Neural cell (in vitro differentiated cells): ENCODE data around the gene MRPL23. TPM values are rescaled to one million over a fixed set of nuclear protein-coding genes. Genes with fewer than 3 reads are reported as not detected.

ENCODE experiments used
- H2AFZ ChIP-seq: fragments of 200-600, 300-800 bp; sonication (generic), shearing (Covaris generic); 2 replicates; pipeline ENCODE4 v1.6.0; 2014; ENCODE audit warnings: low read depth, mild to moderate bottlenecking, antibody characterized with exemption, low read length, moderate library complexity
- H3F3A ChIP-seq: fragments of 200-600 bp; shearing (Covaris generic); 2 replicates; pipeline ENCODE4 v1.6.1; 2016; ENCODE audit warnings: mild to moderate bottlenecking, moderate library complexity, mixed read lengths, antibody characterized with exemption, low read length; ENCODE audit not compliant: insufficient read depth, poor library complexity, severe bottlenecking
- H3K27ac ChIP-seq: fragments of 200-600, 300-800 bp; sonication (generic), shearing (Covaris generic); 2 replicates; pipeline ENCODE4 v1.5.1; 2014; ENCODE audit warnings: mild to moderate bottlenecking, low read length, moderate library complexity
- H3K27me3 ChIP-seq: fragments of 300-800, 200-600 bp; sonication (generic), shearing (Covaris generic); 2 replicates; pipeline ENCODE4 v1.6.0; 2014; ENCODE audit warnings: mild to moderate bottlenecking, low read depth, low read length, moderate library complexity; ENCODE audit not compliant: insufficient read depth
- H3K36me3 ChIP-seq: fragments of 300-800, 200-600 bp; sonication (generic), shearing (Covaris generic); 2 replicates; pipeline ENCODE4 v1.5.1; 2014; ENCODE audit warnings: mild to moderate bottlenecking, antibody characterized with exemption, low read length, moderate library complexity; ENCODE audit not compliant: insufficient read depth
- H3K4me2 ChIP-seq: fragments of 300-800, 200-600 bp; sonication (generic), shearing (Covaris generic); 2 replicates; pipeline ENCODE4 v1.6.0; 2014; ENCODE audit warnings: mild to moderate bottlenecking, low read length
- H3K4me3 ChIP-seq: fragments of 300-800, 200-600 bp; sonication (generic), shearing (Covaris generic); 2 replicates; pipeline ENCODE4 v1.5.1; 2014; ENCODE audit warnings: mild to moderate bottlenecking, low read length, moderate library complexity
- H3K79me2 ChIP-seq: fragments of 200-600 bp; shearing (Covaris generic); replicated peaks from 2 replicates; pipeline ENCODE4 v1.6.0; 2014; ENCODE audit warnings: mild to moderate bottlenecking, low read length, moderate library complexity; ENCODE audit not compliant: insufficient read depth
- H3K9ac ChIP-seq: fragments of 300-800, 200-600 bp; sonication (generic), shearing (Covaris generic); 2 replicates; pipeline ENCODE4 v1.6.1; 2016; ENCODE audit warnings: mild to moderate bottlenecking, low read length, mixed read lengths
- H3K9me2 ChIP-seq: fragments of 200-600 bp; shearing (Covaris generic); 2 replicates; pipeline ENCODE4 v1.6.1; 2016; ENCODE audit warnings: mild to moderate bottlenecking, low read length, mixed read lengths; ENCODE audit not compliant: insufficient read depth
- H3K9me3 ChIP-seq: fragments of 200-600, 300-800 bp; sonication (generic), shearing (Covaris generic); 2 replicates; pipeline ENCODE4 v1.6.1; 2016; ENCODE audit warnings: mild to moderate bottlenecking, mixed run types, low read length, moderate library complexity, mixed read lengths
- H4K20me1 ChIP-seq: fragments of 200-600 bp; shearing (Covaris generic); 2 replicates; pipeline ENCODE4 v1.6.1; 2016; ENCODE audit warnings: mild to moderate bottlenecking, mixed run types; ENCODE audit not compliant: insufficient read depth
- EP300 ChIP-seq: fragments of 450-650 bp; conservative IDR thresholded peaks from 2 replicates; pipeline ENCODE4 v1.6.1; 2014; ENCODE audit warnings: antibody characterized with exemption, mild to moderate bottlenecking, moderate library complexity; ENCODE audit not compliant: poor library complexity, severe bottlenecking
- EZH2 ChIP-seq: fragments of 200-600, 300-800 bp; shearing (Covaris generic), sonication (generic); IDR thresholded peaks from 2 replicates; pipeline ENCODE4 v1.6.1; 2014; ENCODE audit warnings: antibody characterized with exemption, low read length, borderline replicate concordance, mild to moderate bottlenecking; ENCODE audit not compliant: insufficient read depth, poor library complexity, severe bottlenecking
- MXI1 ChIP-seq: fragments of 450-650 bp; conservative IDR thresholded peaks from 2 replicates; pipeline ENCODE4 v1.6.1; 2014; ENCODE audit warnings: antibody characterized with exemption, mild to moderate bottlenecking; ENCODE audit not compliant: poor library complexity, severe bottlenecking
- POLR2AphosphoS5 ChIP-seq: IDR thresholded peaks from 2 replicates; pipeline ENCODE4 v1.6.1; 2012
- RAD21 ChIP-seq: fragments of 450-650 bp; conservative IDR thresholded peaks from 2 replicates; pipeline ENCODE4 v1.6.1; 2014; ENCODE audit warnings: antibody characterized with exemption, mild to moderate bottlenecking, moderate library complexity
- SMC3 ChIP-seq: fragments of 450-650 bp; conservative IDR thresholded peaks from 2 replicates; pipeline ENCODE4 v1.6.1; 2014; ENCODE audit warnings: antibody characterized with exemption, mild to moderate bottlenecking, moderate library complexity; ENCODE audit not compliant: poor library complexity
- TAF1 ChIP-seq: IDR thresholded peaks from 2 replicates; pipeline ENCODE4 v1.6.1; 2012; ENCODE audit warnings: low read depth
- polyA plus RNA-seq: library from polyadenylated mRNA; depleted of rRNA; stranded (reverse); fragments of >200 nt; gene quantifications from 2 replicates; pipeline ENCODE4 v1.2.3, GENCODE V29; 2014
- TF ChIP-seq, protein P1 (sequence below): fragments of 450-650 bp; IDR thresholded peaks from 2 replicates; pipeline ENCODE4 v1.5.1; 2014; ENCODE audit warnings: antibody characterized with exemption, mild to moderate bottlenecking, moderate library complexity; ENCODE audit not compliant: poor library complexity, severe bottlenecking
- TF ChIP-seq, protein P2 (sequence below): IDR thresholded peaks from 2 replicates; pipeline ENCODE4 v1.6.1; 2012; ENCODE audit warnings: borderline replicate concordance

MRPL23 gene
- polyA plus RNA-seq, 1 donor from 2014 or later: 154 TPM

DNA sequence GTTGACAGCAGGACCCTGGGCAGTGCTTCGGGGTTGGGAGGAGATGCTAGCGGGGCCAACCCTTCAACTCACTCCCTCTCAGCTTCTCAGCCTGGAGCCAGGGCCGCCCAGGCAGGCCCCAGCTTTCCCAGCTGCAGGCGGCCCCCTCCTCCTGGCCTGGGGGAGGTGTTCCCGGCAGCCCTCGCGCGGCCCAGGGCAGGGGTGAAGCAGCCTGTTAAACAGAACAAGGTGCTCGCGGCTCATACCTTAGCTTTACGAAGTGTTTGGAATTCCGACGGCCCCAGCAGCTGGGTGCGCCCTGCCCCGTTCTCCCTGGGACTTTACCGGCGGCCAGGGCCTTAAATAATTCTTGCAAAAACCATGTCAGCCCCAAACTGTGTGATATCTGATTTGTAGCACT, 17.2 kb downstream of the MRPL23 start:
- Histone ChIP-seq H3F3A (no peaks in the 10 kb centered on the region), H3K9me2 (no peaks in the 10 kb centered on the region), H2AFZ (no peak overlapping the region), H3K27ac (no peak overlapping the region), H3K9me3 (no peaks in the 10 kb centered on the region), H3K36me3 (no peaks in the 10 kb centered on the region), H3K27me3 (no peaks in the 10 kb centered on the region), H3K79me2 (no peaks in the 10 kb centered on the region), H3K4me3 (no peak overlapping the region), H4K20me1 (no peaks in the 10 kb centered on the region), H3K4me2 (no peak overlapping the region), H3K9ac (no peak overlapping the region)
- TF ChIP-seq EZH2: no peak
- TF ChIP-seq POLR2AphosphoS5: no peak
- no peak for TF ChIP-seq RAD21
- TF ChIP-seq, protein P1, sequence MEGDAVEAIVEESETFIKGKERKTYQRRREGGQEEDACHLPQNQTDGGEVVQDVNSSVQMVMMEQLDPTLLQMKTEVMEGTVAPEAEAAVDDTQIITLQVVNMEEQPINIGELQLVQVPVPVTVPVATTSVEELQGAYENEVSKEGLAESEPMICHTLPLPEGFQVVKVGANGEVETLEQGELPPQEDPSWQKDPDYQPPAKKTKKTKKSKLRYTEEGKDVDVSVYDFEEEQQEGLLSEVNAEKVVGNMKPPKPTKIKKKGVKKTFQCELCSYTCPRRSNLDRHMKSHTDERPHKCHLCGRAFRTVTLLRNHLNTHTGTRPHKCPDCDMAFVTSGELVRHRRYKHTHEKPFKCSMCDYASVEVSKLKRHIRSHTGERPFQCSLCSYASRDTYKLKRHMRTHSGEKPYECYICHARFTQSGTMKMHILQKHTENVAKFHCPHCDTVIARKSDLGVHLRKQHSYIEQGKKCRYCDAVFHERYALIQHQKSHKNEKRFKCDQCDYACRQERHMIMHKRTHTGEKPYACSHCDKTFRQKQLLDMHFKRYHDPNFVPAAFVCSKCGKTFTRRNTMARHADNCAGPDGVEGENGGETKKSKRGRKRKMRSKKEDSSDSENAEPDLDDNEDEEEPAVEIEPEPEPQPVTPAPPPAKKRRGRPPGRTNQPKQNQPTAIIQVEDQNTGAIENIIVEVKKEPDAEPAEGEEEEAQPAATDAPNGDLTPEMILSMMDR: no peak
- no peak for TF ChIP-seq MXI1
- TF ChIP-seq TAF1: no peak

DNA sequence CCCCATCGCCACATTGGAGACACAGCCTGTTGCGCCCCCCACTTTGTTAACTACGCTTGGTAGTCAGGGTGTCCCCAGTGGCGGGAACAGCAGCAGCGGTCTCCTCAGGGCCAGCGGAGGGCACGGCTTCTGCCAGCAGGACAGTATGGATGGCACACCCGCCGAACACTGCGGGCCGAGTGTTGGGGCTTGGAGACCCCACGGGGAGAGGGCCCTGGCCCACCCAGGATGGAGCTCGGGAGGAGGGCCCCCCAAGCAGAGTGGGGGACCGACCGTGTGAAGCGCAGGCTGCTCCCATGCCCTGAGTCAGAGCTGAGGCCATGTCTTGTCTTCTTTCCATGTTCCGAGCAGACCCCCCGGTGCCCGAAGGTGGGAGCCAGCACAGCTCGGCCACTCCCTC, 17.8 kb downstream of the MRPL23 start:
- no peaks in the 10 kb centered on the region for H3K79me2 ChIP-seq
- H3K9me3 ChIP-seq: no peaks in the 10 kb centered on the region
- H2AFZ ChIP-seq: no peak overlapping the region
- no peaks in the 10 kb centered on the region for H4K20me1 ChIP-seq
- H3K36me3 ChIP-seq: no peaks in the 10 kb centered on the region
- H3K9me2 ChIP-seq: no peaks in the 10 kb centered on the region
- H3K4me2 ChIP-seq: no peak overlapping the region
- H3K27ac ChIP-seq: no peak overlapping the region
- H3K9ac ChIP-seq: no peak overlapping the region
- no peak overlapping the region for H3K4me3 ChIP-seq
- H3F3A ChIP-seq: no peaks in the 10 kb centered on the region
- TF ChIP-seq MXI1 (no peak), RAD21 (no peak), EZH2 (no peak), POLR2AphosphoS5 (no peak), EP300 (no peak), TAF1 (no peak), SMC3 (no peak)
- TF ChIP-seq, protein P2, sequence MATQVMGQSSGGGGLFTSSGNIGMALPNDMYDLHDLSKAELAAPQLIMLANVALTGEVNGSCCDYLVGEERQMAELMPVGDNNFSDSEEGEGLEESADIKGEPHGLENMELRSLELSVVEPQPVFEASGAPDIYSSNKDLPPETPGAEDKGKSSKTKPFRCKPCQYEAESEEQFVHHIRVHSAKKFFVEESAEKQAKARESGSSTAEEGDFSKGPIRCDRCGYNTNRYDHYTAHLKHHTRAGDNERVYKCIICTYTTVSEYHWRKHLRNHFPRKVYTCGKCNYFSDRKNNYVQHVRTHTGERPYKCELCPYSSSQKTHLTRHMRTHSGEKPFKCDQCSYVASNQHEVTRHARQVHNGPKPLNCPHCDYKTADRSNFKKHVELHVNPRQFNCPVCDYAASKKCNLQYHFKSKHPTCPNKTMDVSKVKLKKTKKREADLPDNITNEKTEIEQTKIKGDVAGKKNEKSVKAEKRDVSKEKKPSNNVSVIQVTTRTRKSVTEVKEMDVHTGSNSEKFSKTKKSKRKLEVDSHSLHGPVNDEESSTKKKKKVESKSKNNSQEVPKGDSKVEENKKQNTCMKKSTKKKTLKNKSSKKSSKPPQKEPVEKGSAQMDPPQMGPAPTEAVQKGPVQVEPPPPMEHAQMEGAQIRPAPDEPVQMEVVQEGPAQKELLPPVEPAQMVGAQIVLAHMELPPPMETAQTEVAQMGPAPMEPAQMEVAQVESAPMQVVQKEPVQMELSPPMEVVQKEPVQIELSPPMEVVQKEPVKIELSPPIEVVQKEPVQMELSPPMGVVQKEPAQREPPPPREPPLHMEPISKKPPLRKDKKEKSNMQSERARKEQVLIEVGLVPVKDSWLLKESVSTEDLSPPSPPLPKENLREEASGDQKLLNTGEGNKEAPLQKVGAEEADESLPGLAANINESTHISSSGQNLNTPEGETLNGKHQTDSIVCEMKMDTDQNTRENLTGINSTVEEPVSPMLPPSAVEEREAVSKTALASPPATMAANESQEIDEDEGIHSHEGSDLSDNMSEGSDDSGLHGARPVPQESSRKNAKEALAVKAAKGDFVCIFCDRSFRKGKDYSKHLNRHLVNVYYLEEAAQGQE: no peak
- TF ChIP-seq, protein P1: no peak
- H3K27me3 ChIP-seq: no peaks in the 10 kb centered on the region
